Muscle of leg (tissue), 11 donors: Measurements from ENCODE around the gene C16orf82. TPM values are rescaled to one million over a fixed set of nuclear protein-coding genes. Genes with fewer than 3 reads are reported as not detected.
"Not testable (repeated sequence)": the region's sequence is repeated elsewhere in the genome, so short reads cannot be mapped to it uniquely, and the experiment has no call there.

Experiments used
- DNase-seq: peaks from one replicate; pipeline ENCODE4 v3.0.0; 2013
- H3K27ac ChIP-seq: one replicate; pipeline ENCODE4 v1.5.1; 2013; ENCODE audit warnings: mild to moderate bottlenecking, low read length, control low read depth
- H3K27me3 ChIP-seq: one replicate; pipeline ENCODE4 v1.6.1; 2013; ENCODE audit warnings: low read length; ENCODE audit not compliant: control insufficient read depth, insufficient read depth
- H3K36me3 ChIP-seq: one replicate; pipeline ENCODE4 v1.6.1; 2013; ENCODE audit warnings: low read length; ENCODE audit not compliant: control insufficient read depth, insufficient read depth
- H3K4me1 ChIP-seq: one replicate; pipeline ENCODE4 v1.6.1; 2013; ENCODE audit warnings: low read length; ENCODE audit not compliant: control insufficient read depth, insufficient read depth
- H3K4me3 ChIP-seq: one replicate; pipeline ENCODE4 v1.5.1; 2013; ENCODE audit warnings: low read length, control low read depth
- H3K9me3 ChIP-seq: replicated peaks from 2 replicates; pipeline ENCODE4 v1.6.1; 2013; ENCODE audit warnings: low read depth, low read length; ENCODE audit not compliant: control insufficient read depth
- WGBS: methylation state at CpG from one replicate; pipeline ENCODE4 v1.1.5; 2013; ENCODE audit warnings: missing lambda C conversion rate; ENCODE audit not compliant: insufficient coverage; 5-methylcytosine and 5-hydroxymethylcytosine counted together
- polyA plus RNA-seq, 8 donors: library from polyadenylated mRNA; unstranded; fragments of 120-200 nt; gene quantifications; one replicate each; pipeline versions ENCODE4 v1.2.1 to v1.2.3, GENCODE V29; 2013; ENCODE audit warnings: inconsistent platforms in 1 of 8, low replicate concordance in 1 of 8; ENCODE audit not compliant: insufficient read length in 8 of 8, insufficient read depth in 1 of 8
- total RNA-seq: library from RNA; stranded (reverse); fragments of 120-200 nt; gene quantifications from one replicate; pipeline ENCODE4 v1.2.4, GENCODE V29; 2013

Gene C16orf82
- total and polyA plus RNA-seq, 9 donors: 0.10 TPM; not detected in 8

DNA sequence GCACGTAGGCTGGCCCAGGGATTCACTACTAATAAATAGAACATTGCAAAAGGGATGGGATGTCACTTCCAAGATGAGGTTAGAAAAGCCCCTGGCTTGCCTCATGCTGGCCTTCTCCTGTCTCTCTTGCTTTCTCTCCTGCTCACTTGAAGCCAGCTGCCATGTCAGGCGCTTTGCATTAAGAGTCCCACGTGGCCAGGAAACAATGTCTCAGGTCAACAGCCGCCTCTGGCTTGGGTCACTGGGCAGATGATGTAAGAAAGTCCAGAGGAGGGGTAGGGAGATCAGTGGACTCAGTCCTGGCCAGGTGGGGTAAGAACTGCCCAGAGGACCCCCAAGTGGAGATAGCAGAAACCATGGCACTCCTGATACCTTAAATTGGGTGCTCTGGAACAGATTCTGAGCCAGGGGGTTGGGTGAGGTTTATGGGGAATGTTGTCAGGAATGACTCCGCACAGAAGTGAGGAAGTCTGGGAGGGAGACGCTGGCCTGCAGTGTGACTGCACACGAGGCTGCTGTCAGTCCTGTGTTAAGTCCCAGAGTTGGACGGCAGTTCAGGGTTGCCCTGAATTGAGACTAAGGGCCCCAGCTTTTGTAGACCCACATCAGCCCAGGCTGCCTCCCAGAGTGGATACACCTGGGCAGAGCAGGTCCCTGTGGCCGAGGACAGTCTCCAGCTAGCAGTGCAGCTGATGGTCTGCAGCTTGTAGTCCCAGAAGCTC, 17.7 kb downstream of the C16orf82 start:
- no peaks in the 10 kb centered on the region for H3K9me3 ChIP-seq
- no peaks in the 10 kb centered on the region for H3K27me3 ChIP-seq
- peaks cover 3% of the 10 kb centered on the region for H3K4me1 ChIP-seq
- no peak overlapping the region for H3K4me3 ChIP-seq
- H3K27ac ChIP-seq: no peak overlapping the region
- peak; percentile 14 for DNase-seq
- WGBS: 23% methylated on average over 7 of the region's 9 CpGs
- no peaks in the 10 kb centered on the region for H3K36me3 ChIP-seq

DNA sequence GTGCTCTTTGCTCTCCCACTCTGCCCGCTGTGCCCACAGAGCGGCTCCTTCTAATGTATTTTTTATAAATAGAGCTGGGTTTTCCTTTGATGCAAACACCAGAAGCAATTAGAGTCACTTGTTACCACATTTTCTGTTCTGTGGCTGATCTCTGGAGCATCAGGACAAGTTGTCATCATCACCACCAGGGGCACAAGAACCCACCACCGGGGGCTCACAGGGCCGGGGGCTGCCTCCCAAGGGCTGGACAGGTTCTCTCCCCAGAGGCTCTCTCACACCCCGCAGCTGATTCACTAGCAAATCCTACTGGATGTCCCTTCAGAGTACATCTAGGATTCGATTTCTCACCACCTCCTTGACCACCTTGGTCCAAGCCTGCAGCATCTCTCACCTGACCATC, 18.5 kb downstream of the C16orf82 start:
- H3K36me3 ChIP-seq: no peaks in the 10 kb centered on the region
- H3K4me1 ChIP-seq: peaks cover 3% of the 10 kb centered on the region
- H3K27ac ChIP-seq: no peak overlapping the region
- no peaks in the 10 kb centered on the region for H3K27me3 ChIP-seq
- 64% methylated on average over 4 of the region's 6 CpGs for WGBS
- DNase-seq: no peak
- no peak overlapping the region for H3K4me3 ChIP-seq
- H3K9me3 ChIP-seq: no peaks in the 10 kb centered on the region

DNA sequence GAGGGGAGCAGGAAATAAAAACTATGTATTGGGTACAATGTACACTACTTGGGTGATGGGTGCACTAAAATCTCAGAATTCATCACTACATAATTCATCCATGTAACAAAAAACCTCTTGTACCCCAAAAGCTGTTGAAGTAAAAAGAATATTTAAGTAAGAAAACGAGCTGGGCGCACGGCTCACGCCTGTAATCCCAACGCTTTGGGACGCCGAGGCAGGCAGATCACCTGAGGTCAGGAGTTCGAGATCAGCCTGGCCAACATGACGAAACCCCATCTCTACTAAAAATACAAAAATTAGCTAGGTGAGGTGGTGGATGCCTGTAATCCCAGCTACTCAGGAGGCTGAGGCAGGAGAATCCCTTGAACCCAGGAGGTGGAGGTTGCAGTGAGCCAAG, 19.3 kb downstream of the C16orf82 start:
- DNase-seq, H3K36me3 ChIP-seq, H3K4me3 ChIP-seq, H3K27me3 ChIP-seq, H3K4me1 ChIP-seq, H3K27ac ChIP-seq, H3K9me3 ChIP-seq: not testable (repeated sequence)
- WGBS: no CpG with 5 or more reads among the region's 9 CpGs

DNA sequence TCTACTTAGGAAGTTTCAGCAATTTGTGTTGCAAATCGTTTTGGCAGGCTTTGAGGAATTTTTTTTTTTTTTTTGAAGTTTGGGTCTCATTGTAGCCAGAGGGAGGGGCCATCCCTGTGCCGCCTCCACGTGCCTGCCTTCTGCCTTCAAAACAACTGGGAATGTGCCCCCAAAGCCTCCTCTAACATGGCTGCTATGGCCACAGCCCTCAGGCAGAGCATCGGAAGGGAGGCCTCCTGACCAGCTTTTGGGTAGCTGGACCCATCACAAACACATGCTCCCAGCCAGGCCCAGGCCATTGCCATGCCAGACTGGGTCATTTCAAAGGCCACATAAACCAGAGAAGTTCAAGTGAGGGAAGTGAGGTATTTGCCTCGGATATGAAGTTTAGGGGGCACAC, 21.5 kb downstream of the C16orf82 start:
- Histone ChIP-seq H3K27me3 (no peaks in the 10 kb centered on the region), H3K27ac (no peak overlapping the region), H3K4me3 (no peak overlapping the region), H3K9me3 (no peaks in the 10 kb centered on the region), H3K36me3 (no peaks in the 10 kb centered on the region), H3K4me1 (peaks cover 3% of the 10 kb centered on the region)
- WGBS: 40% methylated on average over 2 of the region's 5 CpGs
- DNase-seq: no peak

DNA sequence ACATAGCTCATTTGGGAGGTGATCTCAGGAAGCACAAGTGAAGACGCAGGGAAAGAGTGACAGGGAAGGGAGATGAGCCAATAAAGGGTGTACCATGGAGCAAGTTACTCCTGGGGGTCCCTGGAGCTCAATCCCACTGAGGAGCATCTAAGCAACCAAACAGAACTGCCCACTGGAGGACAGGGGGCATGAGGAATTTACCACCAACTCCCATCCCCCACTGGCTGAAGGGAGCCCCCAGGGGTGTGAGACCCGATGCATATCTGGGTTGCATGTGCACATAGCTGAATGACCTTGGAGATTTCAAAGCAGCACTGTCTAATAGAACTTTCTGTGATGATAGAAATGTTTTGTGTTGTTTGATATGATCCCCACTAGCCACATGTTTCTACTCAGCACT, 29.6 kb downstream of the C16orf82 start:
- no peak overlapping the region for H3K4me3 ChIP-seq
- H3K27me3 ChIP-seq: no peaks in the 10 kb centered on the region
- H3K36me3 ChIP-seq: no peaks in the 10 kb centered on the region
- H3K27ac ChIP-seq: no peak overlapping the region
- no peaks in the 10 kb centered on the region for H3K9me3 ChIP-seq
- no peaks in the 10 kb centered on the region for H3K4me1 ChIP-seq
- DNase-seq: no peak
- WGBS: no CpG with 5 or more reads among the region's 2 CpGs

DNA sequence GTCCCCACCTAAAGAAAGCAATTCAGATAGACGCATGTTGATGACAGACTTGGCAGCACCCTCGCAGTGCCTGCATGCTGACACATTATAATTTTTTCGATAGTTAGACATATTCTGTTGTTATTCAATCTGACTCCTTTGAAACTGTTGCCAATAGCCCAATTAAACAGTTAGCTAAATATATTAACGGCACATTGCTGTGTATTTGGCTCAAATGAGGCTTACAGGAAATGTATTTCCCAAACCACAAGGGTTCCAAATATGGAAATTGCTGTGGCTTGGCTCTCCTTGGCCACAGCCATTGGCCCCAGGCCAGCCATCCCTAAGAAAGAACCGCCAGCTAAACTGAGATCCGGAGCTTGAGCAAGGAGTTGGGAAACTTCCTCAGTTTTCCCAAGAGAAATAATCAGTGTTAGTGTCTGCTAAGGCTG, 31.1 kb downstream of the C16orf82 start:
- Histone ChIP-seq H3K4me1 (no peaks in the 10 kb centered on the region), H3K9me3 (no peaks in the 10 kb centered on the region), H3K27me3 (no peaks in the 10 kb centered on the region), H3K36me3 (no peaks in the 10 kb centered on the region), H3K4me3 (no peak overlapping the region), H3K27ac (peak overlapping the region; percentile 13)
- no CpG with 5 or more reads among the region's 6 CpGs for WGBS
- peak; percentile 82 for DNase-seq

DNA sequence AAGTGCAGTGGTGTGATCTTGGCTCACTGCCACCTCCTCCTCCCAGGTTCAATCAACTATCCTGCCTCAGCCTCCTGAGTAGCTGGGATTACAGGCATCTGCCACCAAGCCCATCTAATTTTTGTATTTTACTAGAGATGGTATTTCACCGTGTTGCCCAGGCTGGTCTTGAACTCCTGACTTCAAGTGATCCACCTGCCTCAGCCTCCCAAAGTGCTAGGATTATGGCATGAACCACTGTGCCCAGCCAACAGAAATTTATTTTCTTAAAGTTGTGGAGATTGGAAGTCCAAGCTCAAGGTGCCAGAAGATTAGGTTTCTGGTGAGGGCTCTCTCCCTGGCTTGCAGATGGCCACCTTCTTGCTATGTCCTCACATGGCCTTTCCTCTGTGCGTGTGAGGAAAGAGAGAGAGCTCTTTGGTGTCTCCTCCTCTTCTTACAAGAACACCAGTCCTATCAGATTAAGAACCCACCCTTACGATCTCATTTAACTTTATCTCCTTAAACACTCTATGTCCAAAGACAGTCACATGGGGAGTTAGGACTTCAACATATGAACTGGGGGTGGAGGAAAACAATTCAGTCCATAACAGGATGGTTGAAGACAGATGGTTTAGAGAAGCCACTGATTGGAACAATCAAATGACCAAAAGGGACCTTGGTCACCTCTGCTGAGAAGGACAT, 31.8 kb downstream of the C16orf82 start:
- Histone ChIP-seq H3K27ac (no peak overlapping the region), H3K9me3 (no peaks in the 10 kb centered on the region), H3K36me3 (no peaks in the 10 kb centered on the region), H3K4me1 (no peaks in the 10 kb centered on the region), H3K27me3 (no peaks in the 10 kb centered on the region), H3K4me3 (no peak overlapping the region)
- no CpG with 5 or more reads among the region's 3 CpGs for WGBS
- no peak for DNase-seq

DNA sequence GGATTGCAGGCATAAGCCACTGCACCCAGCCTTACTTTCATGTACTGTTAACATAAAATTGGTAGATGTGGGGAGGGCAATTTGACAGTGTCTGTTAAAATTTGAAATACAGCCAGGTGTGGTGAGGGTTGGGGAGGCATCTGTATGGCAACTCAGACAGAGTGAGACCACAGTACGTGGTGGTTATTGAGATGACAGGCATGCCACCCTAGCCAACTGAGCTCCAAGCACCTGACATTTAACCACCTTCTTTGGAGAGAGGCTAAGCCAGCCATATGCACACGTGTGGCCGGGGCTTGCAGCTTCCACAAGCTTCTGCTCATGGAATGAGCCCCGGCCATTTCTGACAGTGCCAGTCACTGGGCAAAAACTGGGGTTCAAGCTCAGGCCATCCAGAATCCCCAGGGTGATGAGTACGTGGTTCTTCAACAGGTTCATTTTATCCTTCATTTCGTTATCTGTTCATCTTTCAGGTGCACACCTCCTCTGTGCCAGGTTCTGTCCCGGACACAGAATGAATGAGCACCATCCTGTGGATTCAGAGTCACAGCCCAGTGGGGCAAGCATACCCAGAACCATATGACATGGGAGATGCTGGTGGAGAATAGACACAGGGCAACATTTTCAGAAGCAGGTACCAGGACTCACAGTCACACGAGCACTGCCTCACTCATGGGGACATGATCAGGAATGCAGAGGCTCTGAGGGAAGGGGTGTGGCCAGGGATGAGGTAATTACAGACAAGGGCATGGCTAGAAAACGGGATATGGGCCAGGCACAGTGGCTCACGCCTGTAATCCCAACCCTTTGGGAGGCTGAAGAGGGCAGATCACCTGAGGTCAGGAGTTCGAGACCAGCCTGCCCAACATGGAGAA, 36.2 kb downstream of the C16orf82 start:
- no peaks in the 10 kb centered on the region for H3K4me1 ChIP-seq
- H3K9me3 ChIP-seq: no peaks in the 10 kb centered on the region
- H3K27ac ChIP-seq: no peak overlapping the region
- H3K27me3 ChIP-seq: no peaks in the 10 kb centered on the region
- H3K36me3 ChIP-seq: no peaks in the 10 kb centered on the region
- 84% methylated on average over 8 of the region's 11 CpGs for WGBS
- no peak overlapping the region for H3K4me3 ChIP-seq
- no peak for DNase-seq

DNA sequence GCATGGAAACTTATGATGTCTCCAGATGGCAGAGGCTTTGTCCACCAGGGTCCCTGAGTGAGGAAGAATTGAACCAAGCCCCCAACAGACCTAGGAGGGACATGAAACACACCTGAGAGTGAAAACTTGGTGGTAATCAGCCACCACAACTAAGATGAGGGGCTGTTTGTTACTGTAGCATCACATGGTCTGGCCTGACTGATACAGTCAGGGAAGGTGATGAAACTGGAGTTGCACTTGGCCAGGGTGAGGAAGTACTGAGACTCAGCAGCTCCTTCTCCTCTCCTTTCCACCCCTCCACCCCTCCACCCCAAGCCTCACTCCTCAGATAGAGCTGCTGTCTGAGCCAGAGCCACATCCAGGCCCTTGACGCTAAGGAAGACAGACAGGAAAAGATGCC, 37.2 kb downstream of the C16orf82 start:
- no peak for DNase-seq
- Histone ChIP-seq H3K27ac (no peak overlapping the region), H3K36me3 (no peaks in the 10 kb centered on the region), H3K4me3 (no peak overlapping the region), H3K27me3 (no peaks in the 10 kb centered on the region), H3K4me1 (no peaks in the 10 kb centered on the region), H3K9me3 (no peaks in the 10 kb centered on the region)
- 50% methylated on average over 1 of the region's 1 CpG for WGBS

DNA sequence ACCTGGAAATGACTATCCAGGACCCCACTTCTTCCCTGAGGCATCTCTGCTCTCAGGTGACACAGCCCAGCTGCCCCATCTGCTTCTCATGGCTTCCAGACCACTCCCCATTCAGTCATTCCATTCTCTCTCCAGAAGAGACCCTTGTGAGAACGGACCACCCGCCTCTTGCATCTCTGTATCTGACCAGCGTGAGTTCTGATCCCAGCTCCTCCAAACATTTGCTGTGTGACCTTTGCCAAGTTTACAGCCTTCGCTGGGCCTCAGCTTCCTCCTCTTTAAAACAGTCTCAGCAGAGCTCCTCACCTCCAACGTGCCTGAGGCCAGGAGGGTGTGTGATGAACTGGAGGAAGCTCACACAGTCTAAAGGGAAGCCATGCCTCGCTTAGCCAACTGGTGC, 39.6 kb downstream of the C16orf82 start:
- no peak for DNase-seq
- no peak overlapping the region for H3K27ac ChIP-seq
- H3K4me3 ChIP-seq: no peak overlapping the region
- WGBS: 96% methylated on average over 3 of the region's 6 CpGs
- peaks cover 10% of the 10 kb centered on the region for H3K4me1 ChIP-seq
- no peaks in the 10 kb centered on the region for H3K36me3 ChIP-seq
- no peaks in the 10 kb centered on the region for H3K9me3 ChIP-seq
- H3K27me3 ChIP-seq: no peaks in the 10 kb centered on the region
